H9 (cell line): ENCODE data around the gene LYRM9. TPM values are rescaled to one million over a fixed set of nuclear protein-coding genes. Genes with fewer than 3 reads are reported as not detected.

Experiments
- DNase-seq: peaks from one replicate; pipeline ENCODE4 v3.0.0-alpha.2; 2017
- H2AFZ ChIP-seq: one replicate; pipeline ENCODE4 v1.6.1; 2013; ENCODE audit warnings: mild to moderate bottlenecking, low read length, control low read depth, moderate library complexity
- H2AK5ac ChIP-seq: 2 replicates; pipeline ENCODE4 v1.6.1; 2013; ENCODE audit warnings: low read length, control low read depth, mixed read lengths; ENCODE audit not compliant: insufficient read length
- H2BK120ac ChIP-seq: one replicate; pipeline ENCODE4 v1.6.1; 2013; ENCODE audit warnings: low read depth, mild to moderate bottlenecking, low read length, control low read depth, inconsistent platforms; ENCODE audit not compliant: poor library complexity, severe bottlenecking
- H2BK12ac ChIP-seq: 2 replicates; pipeline ENCODE4 v1.6.1; 2013; ENCODE audit warnings: low read length, control low read depth, mixed read lengths, low read depth; ENCODE audit not compliant: insufficient read length
- H2BK15ac ChIP-seq: 2 replicates; pipeline ENCODE4 v1.6.1; 2013; ENCODE audit warnings: low read depth, low read length, control low read depth
- H2BK20ac ChIP-seq: one replicate; pipeline ENCODE4 v1.6.1; 2013; ENCODE audit warnings: low read depth, mild to moderate bottlenecking, low read length, control low read depth, inconsistent platforms; ENCODE audit not compliant: poor library complexity, severe bottlenecking
- H2BK5ac ChIP-seq: 2 replicates; pipeline ENCODE4 v1.6.1; 2013; ENCODE audit warnings: low read length, control low read depth, mixed read lengths; ENCODE audit not compliant: insufficient read length
- H3K14ac ChIP-seq: 2 replicates; pipeline ENCODE4 v1.6.1; 2013; ENCODE audit warnings: low read length, control low read depth; ENCODE audit not compliant: insufficient read depth
- H3K18ac ChIP-seq: 2 replicates; pipeline ENCODE4 v1.6.1; 2013; ENCODE audit warnings: low read depth, mild to moderate bottlenecking, mixed read lengths, low read length, control low read depth; ENCODE audit not compliant: insufficient read length
- H3K23ac ChIP-seq: 2 replicates; pipeline ENCODE4 v1.6.1; 2013; ENCODE audit warnings: low read length, control low read depth, mixed read lengths, low read depth; ENCODE audit not compliant: insufficient read length
- H3K23me2 ChIP-seq: 2 replicates; pipeline ENCODE4 v1.6.1; 2013; ENCODE audit warnings: low read depth, mild to moderate bottlenecking, mixed read lengths, low read length, control low read depth; ENCODE audit not compliant: insufficient read length, poor library complexity, severe bottlenecking
- H3K27ac ChIP-seq: 2 replicates; pipeline ENCODE4 v1.5.1; 2013; ENCODE audit warnings: low read length, control low read depth, mixed read lengths, low read depth; ENCODE audit not compliant: insufficient read length
- H3K27me3 ChIP-seq: 2 replicates; pipeline ENCODE4 v1.6.1; 2013; ENCODE audit warnings: low read length, control low read depth, inconsistent platforms; ENCODE audit not compliant: insufficient read depth
- H3K4ac ChIP-seq: 2 replicates; pipeline ENCODE4 v1.6.1; 2013; ENCODE audit warnings: low read depth, mild to moderate bottlenecking, control low read depth, inconsistent platforms, low read length, moderate library complexity
- H3K4me1 ChIP-seq: 2 replicates; pipeline ENCODE4 v1.6.1; 2013; ENCODE audit warnings: low read length, control low read depth, inconsistent platforms; ENCODE audit not compliant: insufficient read depth
- H3K4me2 ChIP-seq: 2 replicates; pipeline ENCODE4 v1.6.1; 2013; ENCODE audit warnings: low read length, control low read depth, mixed read lengths; ENCODE audit not compliant: insufficient read length, insufficient read depth
- H3K56ac ChIP-seq: 2 replicates; pipeline ENCODE4 v1.6.1; 2013; ENCODE audit warnings: low read depth, mild to moderate bottlenecking, mixed read lengths, low read length, control low read depth; ENCODE audit not compliant: insufficient read length
- H3K79me1 ChIP-seq: 2 replicates; pipeline ENCODE4 v1.6.1; 2013; ENCODE audit warnings: low read depth, mild to moderate bottlenecking, moderate library complexity, low read length, control low read depth, inconsistent platforms; ENCODE audit not compliant: insufficient read depth, poor library complexity, severe bottlenecking
- H3K79me2 ChIP-seq: 2 replicates; pipeline ENCODE4 v1.6.1; 2013; ENCODE audit warnings: low read length, control low read depth, inconsistent platforms; ENCODE audit not compliant: insufficient read depth
- H3K9ac ChIP-seq: 2 replicates; pipeline ENCODE4 v1.6.1; 2013; ENCODE audit warnings: low read length, control low read depth, mixed read lengths; ENCODE audit not compliant: insufficient read length; ENCODE audit errors: extremely low read depth
- H3K9me3 ChIP-seq: one replicate; pipeline ENCODE4 v1.6.1; 2013; ENCODE audit warnings: low read depth, low read length, inconsistent platforms; ENCODE audit not compliant: control insufficient read depth
- H3T11ph ChIP-seq: one replicate; pipeline ENCODE4 v1.6.1; 2013; ENCODE audit warnings: mild to moderate bottlenecking, low read length, control low read depth, inconsistent platforms
- H4K20me1 ChIP-seq: one replicate; pipeline ENCODE4 v1.6.1; 2013; ENCODE audit not compliant: control insufficient read depth, insufficient read length, insufficient read depth
- H4K5ac ChIP-seq: 2 replicates; pipeline ENCODE4 v1.6.1; 2013; ENCODE audit warnings: low read depth, mild to moderate bottlenecking, mixed read lengths, low read length, control low read depth; ENCODE audit not compliant: insufficient read length
- H4K8ac ChIP-seq: replicated peaks from 2 replicates; pipeline ENCODE4 v1.6.1; 2013; ENCODE audit warnings: low read length, control low read depth, mixed read lengths, low read depth; ENCODE audit not compliant: insufficient read length
- H4K91ac ChIP-seq: 2 replicates; pipeline ENCODE4 v1.6.1; 2013; ENCODE audit warnings: low read depth, mild to moderate bottlenecking, moderate library complexity, mixed read lengths, low read length, control low read depth; ENCODE audit not compliant: insufficient read length
- H3K27ac Mint-ChIP-seq, 3 experiments: 2 replicates in 2 of 3; 3 replicates in 1 of 3; pipeline ENCODE4 v1.8.0; 2020 to 2021; ENCODE audit warnings: mixed read lengths in 3 of 3, mild to moderate bottlenecking in 1 of 3, moderate library complexity in 1 of 3
- H3K27me3 Mint-ChIP-seq: 2 replicates; pipeline ENCODE4 v1.8.0; 2021; ENCODE audit warnings: low read depth, mild to moderate bottlenecking, moderate library complexity, mixed read lengths
- H3K36me3 Mint-ChIP-seq, 3 experiments: 2 replicates in 2 of 3; 3 replicates in 1 of 3; pipeline ENCODE4 v1.8.0; 2020 to 2021; ENCODE audit warnings: low read depth in 3 of 3, mixed read lengths in 3 of 3; ENCODE audit not compliant: insufficient read depth in 1 of 3
- H3K4me1 Mint-ChIP-seq, 2 experiments: 2 replicates each; pipeline ENCODE4 v1.8.0; 2020; ENCODE audit warnings: mixed read lengths in 2 of 2
- H3K4me3 Mint-ChIP-seq, 2 experiments: 2 replicates in 1 of 2; 3 replicates in 1 of 2; pipeline ENCODE4 v1.8.0; 2020 to 2021; ENCODE audit warnings: mild to moderate bottlenecking in 2 of 2, mixed read lengths in 2 of 2, moderate library complexity in 1 of 2
- H3K9me3 Mint-ChIP-seq, 2 experiments: 2 replicates in 1 of 2; 3 replicates in 1 of 2; pipeline ENCODE4 v1.8.0; 2020; ENCODE audit warnings: mild to moderate bottlenecking in 2 of 2, mixed read lengths in 2 of 2, moderate library complexity in 1 of 2
- CTCF ChIP-seq: fragments of 200-600 bp; sonication (generic); conservative IDR thresholded peaks from 3 replicates; pipeline ENCODE4 v1.8.0; 2021; ENCODE audit warnings: antibody characterized with exemption, mild to moderate bottlenecking
- WGBS: extraction: QIAGEN DNeasy Blood & Tissue Kit; methylation state at CpG from one replicate; pipeline ENCODE4 v1.1.7; 2013; ENCODE audit warnings: missing lambda C conversion rate, low lambda C conversion rate, mixed read lengths; ENCODE audit not compliant: insufficient read length; ENCODE audit errors: extremely low coverage; 5-methylcytosine and 5-hydroxymethylcytosine counted together
- total RNA-seq: library from RNA; stranded (reverse); gene quantifications from 2 replicates; pipeline ENCODE4 v1.2.1, GENCODE V29; 2021

Gene LYRM9
- total RNA-seq, 1 experiment from 2014 or later = 2.2 TPM

GRCh38 chr17:27858621-27859305 lies 34.4 kb downstream of the LYRM9 start:
- Histone ChIP-seq H2BK20ac (no peak overlapping the region), H4K20me1 (no peaks in the 10 kb centered on the region), H3K27me3 (no peaks in the 10 kb centered on the region), H4K5ac (no peak overlapping the region), H2BK5ac (no peak overlapping the region), H3K4ac (no peak overlapping the region), H3K9ac (no peak overlapping the region), H4K91ac (no peak overlapping the region), H4K8ac (no peak overlapping the region), H3K23me2 (no peaks in the 10 kb centered on the region), H3K27ac (no peak overlapping the region), H2BK120ac (no peak overlapping the region), H2BK15ac (no peak overlapping the region), H3K14ac (no peak overlapping the region), H2BK12ac (no peak overlapping the region), H3K79me1 (no peaks in the 10 kb centered on the region), H2AFZ (no peak overlapping the region), H3T11ph (no peak overlapping the region), H3K56ac (no peak overlapping the region), H3K23ac (no peak overlapping the region), H3K18ac (no peak overlapping the region), H2AK5ac (no peak overlapping the region), H3K9me3 (no peaks in the 10 kb centered on the region), H3K4me1 (no peaks in the 10 kb centered on the region), H3K79me2 (no peaks in the 10 kb centered on the region), H3K4me2 (no peak overlapping the region)
- Mint-ChIP-seq H3K4me1 (peaks cover 7% of the 10 kb centered on the region in 2 experiments), H3K27ac (no peak overlapping the region; a peak in 1 of 7 replicates), H3K36me3 (no peaks in the 10 kb centered on the region), H3K4me3 (no peak overlapping the region), H3K9me3 (no peaks in the 10 kb centered on the region; a peak in 2 of 5 replicates), H3K27me3 (peaks cover 5% of the 10 kb centered on the region)
- no peak for TF ChIP-seq CTCF
- no peak for DNase-seq
- no CpG with 5 or more reads among the region's 6 CpGs for WGBS
